NCI-H82 treated with DMSO at 0.1 percent for 48 hours (cell line): ENCODE results near the gene DBT.
"Not testable (repeated sequence)": the region's sequence is repeated elsewhere in the genome, so short reads cannot be mapped to it uniquely, and the experiment has no call there.

Source experiments
- DNase-seq: peaks from one replicate; lab custom pipeline; 2025; ENCODE audit not compliant: unreplicated experiment; lab: John Stamatoyannopoulos, UW

Gene DBT

GRCh38 chr1:100200060-100200459, 49.6 kb downstream of the DBT start:
- DNase-seq = not testable (repeated sequence)

GRCh38 chr1:100198596-100198995, 51.0 kb downstream of the DBT start:
- DNase-seq = no peak

- no peak for DNase-seq
These were observed 61.0 kb downstream of the DBT start for GRCh38 chr1:100188617-100189016.

- DNase-seq = no peak
These were observed 61.7 kb downstream of the DBT start for GRCh38 chr1:100187912-100188311.

- DNase-seq = no peak
These were observed 65.1 kb downstream of the DBT start for GRCh38 chr1:100184536-100184935.

- DNase-seq = no peak
These were observed 66.3 kb downstream of the DBT start for GRCh38 chr1:100183370-100183769.

- no peak for DNase-seq
These were observed 71.5 kb downstream of the DBT start, which contains the start of gene LRRC39 for GRCh38 chr1:100178091-100178490. Gene LRRC39 (minus strand): TSS chr1:100178256. CDS start chr1:100168516, 9,740 bp downstream.

- DNase-seq = no peak
These were observed 72.2 kb downstream of the DBT start for GRCh38 chr1:100177295-100178041.

GRCh38 chr1:100168051-100168450, 81.6 kb downstream of the DBT start:
- no peak for DNase-seq

- DNase-seq = no peak
These were observed 84.9 kb downstream of the DBT start for GRCh38 chr1:100164702-100165101.

- no peak for DNase-seq
These were observed 85.4 kb downstream of the DBT start for GRCh38 chr1:100164216-100164615.

- DNase-seq = no peak
These were observed 86.8 kb downstream of the DBT start for GRCh38 chr1:100162881-100163280.

- DNase-seq = no peak
These were observed 97.4 kb downstream of the DBT start for GRCh38 chr1:100152271-100152670.

- no peak for DNase-seq
These were observed 98.0 kb downstream of the DBT start for GRCh38 chr1:100151679-100152078.

GRCh38 chr1:100147875-100148274, 101.8 kb downstream of the DBT start:
- DNase-seq = no peak

- no peak for DNase-seq
These were observed 102.7 kb downstream of the DBT start for GRCh38 chr1:100146958-100147357.

GRCh38 chr1:100145116-100145515, 104.5 kb downstream of the DBT start:
- no peak for DNase-seq

GRCh38 chr1:100142343-100142742, 107.3 kb downstream of the DBT start:
- no peak for DNase-seq

- DNase-seq = no peak
These were observed 108.4 kb downstream of the DBT start for GRCh38 chr1:100141192-100141591.

- DNase-seq = no peak
These were observed 112.0 kb downstream of the DBT start for GRCh38 chr1:100137602-100138001.
